Endometrium (tissue), 2 donors: ENCODE measurements around the gene FBXO2.

Experiments
- FAIRE-seq: peaks from 2 replicates; lab custom pipeline; 2012; peaks lifted over from hg19 to GRCh38; lab: Jason Lieb, UNC
- donor health status: control.
- donor health status: control.

The FBXO2 gene

GRCh38 chr1:11682287-11682771, 28.1 kb upstream of the FBXO2 start:
- no peak for FAIRE-seq

GRCh38 chr1:11681071-11681771, 27.0 kb upstream of the FBXO2 start, which contains the start of gene MAD2L2:
Gene MAD2L2, minus strand, starts transcription at chr1:11681148. Its CDS starts 547 bp downstream, at chr1:11680601.
- FAIRE-seq, result no peak

GRCh38 chr1:11680270-11681070, 26.2 kb upstream of the FBXO2 start:
- no peak for FAIRE-seq

GRCh38 chr1:11678442-11678841, 24.2 kb upstream of the FBXO2 start:
- no peak for FAIRE-seq

GRCh38 chr1:11676386-11677103, 22.3 kb upstream of the FBXO2 start:
- no peak for FAIRE-seq

GRCh38 chr1:11675325-11675724, 21.1 kb upstream of the FBXO2 start:
- no peak for FAIRE-seq

GRCh38 chr1:11674488-11674887, 20.3 kb upstream of the FBXO2 start:
- FAIRE-seq, result no peak

GRCh38 chr1:11673089-11673769, 19.0 kb upstream of the FBXO2 start:
- FAIRE-seq, result no peak

- no peak for FAIRE-seq
Measured at GRCh38 chr1:11671544-11672286, 17.5 kb upstream of the FBXO2 start.

GRCh38 chr1:11671205-11671543, 16.9 kb upstream of the FBXO2 start:
- FAIRE-seq, result no peak

GRCh38 chr1:11670747-11671146, 16.5 kb upstream of the FBXO2 start:
- no peak for FAIRE-seq

GRCh38 chr1:11668516-11668915, 14.3 kb upstream of the FBXO2 start:
- no peak for FAIRE-seq

- no peak for FAIRE-seq
Measured at GRCh38 chr1:11664336-11665065, 10.3 kb upstream of the FBXO2 start.

- FAIRE-seq, result no peak
Measured at GRCh38 chr1:11661103-11661502, 6.9 kb upstream of the FBXO2 start.

- no peak for FAIRE-seq
Measured at GRCh38 chr1:11659748-11660147, 5.5 kb upstream of the FBXO2 start.

- no peak for FAIRE-seq
Measured at GRCh38 chr1:11658542-11658941, 4.3 kb upstream of the FBXO2 start.

GRCh38 chr1:11657654-11658053, 3.4 kb upstream of the FBXO2 start:
- FAIRE-seq, result no peak

GRCh38 chr1:11654939-11655808, 945 bp upstream of the FBXO2 start:
- no peak for FAIRE-seq

- FAIRE-seq, result no peak
Measured at GRCh38 chr1:11653861-11654136, 430 bp downstream of the FBXO2 start.
